ENCODE measurements around the gene CYS1. TPM values are rescaled to one million over a fixed set of nuclear protein-coding genes. Genes with fewer than 3 reads are reported as not detected.
A peak's percentile ranks its signal among the peaks of the same experiment; 100 is the strongest.

Gene CYS1
- total and polyA plus RNA-seq, 4 donors, result 0.07 to 4.1 (median 1.0) TPM

DNA sequence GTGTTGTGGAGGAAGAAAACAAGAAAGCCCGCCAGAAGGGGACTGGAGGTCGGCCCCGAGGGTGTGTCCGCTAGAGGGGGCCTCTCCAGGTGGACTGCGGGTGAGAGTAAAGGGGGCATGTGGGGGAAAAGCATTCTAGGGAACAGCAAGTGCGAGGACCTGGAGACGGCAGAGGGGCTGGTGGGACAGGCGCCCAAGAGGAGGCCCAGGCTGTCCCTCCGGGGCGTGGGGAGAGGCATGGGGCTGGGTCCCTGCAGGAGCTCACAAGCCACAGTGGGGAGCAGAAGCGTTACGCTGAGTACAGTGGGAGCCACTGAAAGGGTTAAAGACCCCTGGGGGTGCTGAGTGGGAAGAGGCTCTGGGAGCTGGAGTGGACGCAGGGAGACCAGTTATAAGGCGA is 38.5 kb downstream of the CYS1 start:
- no peak for DNase-seq (ENCODE audit: low spot score)
- H3K4me1 ChIP-seq (ENCODE audit: control insufficient read depth in 4 of 4, insufficient read depth in 4 of 4, low read length in 3 of 4), result peaks cover 14 to 49% (median 29%) of the 10 kb centered on the region in 4 donors
- H3K9ac ChIP-seq (ENCODE audit: low read depth in 1 of 2, low read length in 2 of 2), result peak overlapping the region in 1 of 2 donors; percentile 41

More for the DNA sequence above, 38.5 kb downstream of the CYS1 start:
- TF ChIP-seq, protein P1, sequence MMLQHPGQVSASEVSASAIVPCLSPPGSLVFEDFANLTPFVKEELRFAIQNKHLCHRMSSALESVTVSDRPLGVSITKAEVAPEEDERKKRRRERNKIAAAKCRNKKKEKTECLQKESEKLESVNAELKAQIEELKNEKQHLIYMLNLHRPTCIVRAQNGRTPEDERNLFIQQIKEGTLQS (IDR thresholded peaks at IDR 0.05), result no peak
- no peak for TF ChIP-seq SP1 (IDR thresholded peaks at IDR 0.05)
- TF ChIP-seq JUND (IDR thresholded peaks at IDR 0.05), result no peak
- no peak for TF ChIP-seq RAD21 (IDR thresholded peaks at IDR 0.05)
- TF ChIP-seq, protein P2, sequence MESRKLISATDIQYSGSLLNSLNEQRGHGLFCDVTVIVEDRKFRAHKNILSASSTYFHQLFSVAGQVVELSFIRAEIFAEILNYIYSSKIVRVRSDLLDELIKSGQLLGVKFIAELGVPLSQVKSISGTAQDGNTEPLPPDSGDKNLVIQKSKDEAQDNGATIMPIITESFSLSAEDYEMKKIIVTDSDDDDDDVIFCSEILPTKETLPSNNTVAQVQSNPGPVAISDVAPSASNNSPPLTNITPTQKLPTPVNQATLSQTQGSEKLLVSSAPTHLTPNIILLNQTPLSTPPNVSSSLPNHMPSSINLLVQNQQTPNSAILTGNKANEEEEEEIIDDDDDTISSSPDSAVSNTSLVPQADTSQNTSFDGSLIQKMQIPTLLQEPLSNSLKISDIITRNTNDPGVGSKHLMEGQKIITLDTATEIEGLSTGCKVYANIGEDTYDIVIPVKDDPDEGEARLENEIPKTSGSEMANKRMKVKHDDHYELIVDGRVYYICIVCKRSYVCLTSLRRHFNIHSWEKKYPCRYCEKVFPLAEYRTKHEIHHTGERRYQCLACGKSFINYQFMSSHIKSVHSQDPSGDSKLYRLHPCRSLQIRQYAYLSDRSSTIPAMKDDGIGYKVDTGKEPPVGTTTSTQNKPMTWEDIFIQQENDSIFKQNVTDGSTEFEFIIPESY (IDR thresholded peaks at IDR 0.05), result no peak
- no peak for TF ChIP-seq NR2F2 (IDR thresholded peaks at IDR 0.05)
- TF ChIP-seq, protein P3, sequence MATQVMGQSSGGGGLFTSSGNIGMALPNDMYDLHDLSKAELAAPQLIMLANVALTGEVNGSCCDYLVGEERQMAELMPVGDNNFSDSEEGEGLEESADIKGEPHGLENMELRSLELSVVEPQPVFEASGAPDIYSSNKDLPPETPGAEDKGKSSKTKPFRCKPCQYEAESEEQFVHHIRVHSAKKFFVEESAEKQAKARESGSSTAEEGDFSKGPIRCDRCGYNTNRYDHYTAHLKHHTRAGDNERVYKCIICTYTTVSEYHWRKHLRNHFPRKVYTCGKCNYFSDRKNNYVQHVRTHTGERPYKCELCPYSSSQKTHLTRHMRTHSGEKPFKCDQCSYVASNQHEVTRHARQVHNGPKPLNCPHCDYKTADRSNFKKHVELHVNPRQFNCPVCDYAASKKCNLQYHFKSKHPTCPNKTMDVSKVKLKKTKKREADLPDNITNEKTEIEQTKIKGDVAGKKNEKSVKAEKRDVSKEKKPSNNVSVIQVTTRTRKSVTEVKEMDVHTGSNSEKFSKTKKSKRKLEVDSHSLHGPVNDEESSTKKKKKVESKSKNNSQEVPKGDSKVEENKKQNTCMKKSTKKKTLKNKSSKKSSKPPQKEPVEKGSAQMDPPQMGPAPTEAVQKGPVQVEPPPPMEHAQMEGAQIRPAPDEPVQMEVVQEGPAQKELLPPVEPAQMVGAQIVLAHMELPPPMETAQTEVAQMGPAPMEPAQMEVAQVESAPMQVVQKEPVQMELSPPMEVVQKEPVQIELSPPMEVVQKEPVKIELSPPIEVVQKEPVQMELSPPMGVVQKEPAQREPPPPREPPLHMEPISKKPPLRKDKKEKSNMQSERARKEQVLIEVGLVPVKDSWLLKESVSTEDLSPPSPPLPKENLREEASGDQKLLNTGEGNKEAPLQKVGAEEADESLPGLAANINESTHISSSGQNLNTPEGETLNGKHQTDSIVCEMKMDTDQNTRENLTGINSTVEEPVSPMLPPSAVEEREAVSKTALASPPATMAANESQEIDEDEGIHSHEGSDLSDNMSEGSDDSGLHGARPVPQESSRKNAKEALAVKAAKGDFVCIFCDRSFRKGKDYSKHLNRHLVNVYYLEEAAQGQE (IDR thresholded peaks at IDR 0.05), result no peak
- no peak for TF ChIP-seq HNF4A (conservative IDR thresholded peaks at IDR 0.05)
- no peak for TF ChIP-seq EGR1 (IDR thresholded peaks at IDR 0.05; ENCODE audit: low read depth in 2 of 2)
- TF ChIP-seq GABPA (IDR thresholded peaks at IDR 0.05 in 1 of 2, conservative IDR thresholded peaks at IDR 0.05 in 1 of 2), result no peak
- TF ChIP-seq RXRA (IDR thresholded peaks at IDR 0.05), result no peak
- TF ChIP-seq, protein P4, sequence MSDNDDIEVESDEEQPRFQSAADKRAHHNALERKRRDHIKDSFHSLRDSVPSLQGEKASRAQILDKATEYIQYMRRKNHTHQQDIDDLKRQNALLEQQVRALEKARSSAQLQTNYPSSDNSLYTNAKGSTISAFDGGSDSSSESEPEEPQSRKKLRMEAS (IDR thresholded peaks at IDR 0.05), result no peak
- no peak for TF ChIP-seq YY1 (IDR thresholded peaks at IDR 0.05)
- TF ChIP-seq FOXA1 (IDR thresholded peaks at IDR 0.05), result no peak
- no peak for TF ChIP-seq TAF1 (conservative IDR thresholded peaks at IDR 0.05)
- TF ChIP-seq, protein P5, sequence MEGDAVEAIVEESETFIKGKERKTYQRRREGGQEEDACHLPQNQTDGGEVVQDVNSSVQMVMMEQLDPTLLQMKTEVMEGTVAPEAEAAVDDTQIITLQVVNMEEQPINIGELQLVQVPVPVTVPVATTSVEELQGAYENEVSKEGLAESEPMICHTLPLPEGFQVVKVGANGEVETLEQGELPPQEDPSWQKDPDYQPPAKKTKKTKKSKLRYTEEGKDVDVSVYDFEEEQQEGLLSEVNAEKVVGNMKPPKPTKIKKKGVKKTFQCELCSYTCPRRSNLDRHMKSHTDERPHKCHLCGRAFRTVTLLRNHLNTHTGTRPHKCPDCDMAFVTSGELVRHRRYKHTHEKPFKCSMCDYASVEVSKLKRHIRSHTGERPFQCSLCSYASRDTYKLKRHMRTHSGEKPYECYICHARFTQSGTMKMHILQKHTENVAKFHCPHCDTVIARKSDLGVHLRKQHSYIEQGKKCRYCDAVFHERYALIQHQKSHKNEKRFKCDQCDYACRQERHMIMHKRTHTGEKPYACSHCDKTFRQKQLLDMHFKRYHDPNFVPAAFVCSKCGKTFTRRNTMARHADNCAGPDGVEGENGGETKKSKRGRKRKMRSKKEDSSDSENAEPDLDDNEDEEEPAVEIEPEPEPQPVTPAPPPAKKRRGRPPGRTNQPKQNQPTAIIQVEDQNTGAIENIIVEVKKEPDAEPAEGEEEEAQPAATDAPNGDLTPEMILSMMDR (IDR thresholded peaks at IDR 0.05; ENCODE audit: low read depth, low read length, missing input control), result no peak
- TF ChIP-seq HNF4G (IDR thresholded peaks at IDR 0.05), result no peak
- no peak for TF ChIP-seq FOXA2 (IDR thresholded peaks at IDR 0.05)
- no peaks in the 10 kb centered on the region for H3K27me3 ChIP-seq (ENCODE audit: control insufficient read depth in 4 of 4, insufficient read depth in 4 of 4, low read length in 3 of 4)
- peaks cover 0 to 6% (median 2%) of the 10 kb centered on the region in 4 donors for H3K36me3 ChIP-seq (ENCODE audit: control insufficient read depth in 4 of 4, insufficient read depth in 3 of 4, low read depth in 1 of 4, low read length in 3 of 4)
- H3K27ac ChIP-seq (ENCODE audit: low read depth in 1 of 2, low read length in 2 of 2), result peak overlapping the region; percentile 43 to 96
- H3K4me3 ChIP-seq (ENCODE audit: low read depth in 1 of 3, low read length in 3 of 3), result peak overlapping the region in 2 of 3 donors; percentile 1 to 73
- 92% methylated on average over 14 of the region's 14 CpGs for WGBS
- no peaks in the 10 kb centered on the region for H3K9me3 ChIP-seq (ENCODE audit: control insufficient read depth in 4 of 4, low read length in 3 of 4)

Data from liver (tissue), 9 donors.